ACC112 (cell line): Measurements from ENCODE around the gene PFN3.

Experiments used
- H2AFZ ChIP-seq: fragments of 200-600 bp; sonication (generic); one replicate; pipeline ENCODE4 v1.6.0; 2017; ENCODE audit warnings: antibody characterized with exemption, low read length; ENCODE audit not compliant: unreplicated experiment
- H3K27ac ChIP-seq: fragments of 200-600 bp; sonication (generic); 2 replicates; pipeline ENCODE4 v1.5.1; 2014; ENCODE audit warnings: low read depth, mild to moderate bottlenecking, antibody characterized with exemption, low read length, moderate library complexity
- H3K27me3 ChIP-seq: fragments of 200-600 bp; sonication (generic); 2 replicates; pipeline ENCODE4 v1.6.1; 2014; ENCODE audit warnings: mild to moderate bottlenecking, antibody characterized with exemption, low read length, moderate library complexity, mixed read lengths; ENCODE audit not compliant: insufficient read depth
- H3K36me3 ChIP-seq: fragments of 200-600 bp; sonication (generic); 2 replicates; pipeline ENCODE4 v1.6.1; 2016; ENCODE audit warnings: mild to moderate bottlenecking, antibody characterized with exemption, low read length, moderate library complexity, mixed read lengths; ENCODE audit not compliant: insufficient read depth
- H3K4me1 ChIP-seq: fragments of 200-600 bp; sonication (generic); one replicate; pipeline ENCODE4 v1.6.1; 2016; ENCODE audit warnings: low read length, mixed read lengths; ENCODE audit not compliant: insufficient read depth, unreplicated experiment, control insufficient read depth
- H3K4me3 ChIP-seq: fragments of 200-600 bp; sonication (generic); 2 replicates; pipeline ENCODE4 v1.5.1; 2014; ENCODE audit warnings: mild to moderate bottlenecking, low read depth, low read length
- H3K79me2 ChIP-seq: fragments of 200-600 bp; sonication (generic); one replicate; pipeline ENCODE4 v1.6.0; 2016; ENCODE audit warnings: low read length; ENCODE audit not compliant: control insufficient read depth, unreplicated experiment, insufficient read depth

The PFN3 gene

DNA sequence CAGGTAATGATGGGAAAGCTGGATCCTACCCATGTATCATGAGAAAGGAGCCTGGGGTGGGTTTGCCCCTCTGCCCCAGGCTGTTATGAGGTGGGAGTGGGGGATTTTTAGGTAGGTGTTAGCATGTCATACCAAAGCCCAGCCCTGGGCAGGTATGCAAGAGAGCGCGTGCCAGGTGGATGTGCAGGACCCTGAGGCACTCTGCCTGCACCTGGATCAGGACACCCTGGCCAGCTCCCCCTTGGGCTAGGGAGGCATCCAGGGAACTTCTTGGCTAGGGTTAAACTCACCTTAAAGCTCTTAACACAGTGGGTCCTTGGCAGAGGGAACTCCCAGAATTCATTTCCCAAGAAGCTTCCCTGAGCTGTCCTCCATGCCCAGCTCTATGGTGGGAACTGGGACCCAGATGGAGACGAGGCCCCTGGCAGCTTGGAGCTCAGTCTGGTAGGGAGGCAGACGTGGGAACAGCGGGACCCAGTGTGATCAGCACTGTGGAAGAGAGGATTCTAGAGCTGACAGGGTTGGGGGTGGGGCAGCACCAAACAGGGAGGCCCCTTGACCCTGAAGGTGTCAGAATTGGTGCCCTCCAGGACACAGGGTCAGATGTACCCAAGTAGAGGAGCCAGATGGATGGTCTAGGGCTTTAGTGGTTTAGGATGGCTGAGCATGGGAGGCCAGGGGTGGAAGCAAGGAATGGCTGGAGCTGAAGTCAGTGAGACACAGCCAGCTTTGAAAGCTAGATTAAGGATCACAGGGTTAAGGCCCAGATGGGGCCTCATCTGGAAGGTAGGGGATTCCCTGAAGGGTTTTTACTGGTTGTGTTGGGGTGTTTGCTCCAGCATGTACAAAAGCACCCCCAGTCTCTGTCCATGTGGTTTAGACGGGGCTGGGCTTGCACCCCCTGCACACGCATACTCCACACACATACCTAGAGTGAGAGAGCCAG, 43.9 kb upstream of the PFN3 start:
- H3K4me3 ChIP-seq, result no peak overlapping the region
- H3K27ac ChIP-seq, result no peak overlapping the region
- H3K4me1 ChIP-seq, result peaks cover 11% of the 10 kb centered on the region
- H3K79me2 ChIP-seq, result peaks cover 3% of the 10 kb centered on the region
- no peak overlapping the region for H2AFZ ChIP-seq
- H3K27me3 ChIP-seq, result no peaks in the 10 kb centered on the region
- no peaks in the 10 kb centered on the region for H3K36me3 ChIP-seq

DNA sequence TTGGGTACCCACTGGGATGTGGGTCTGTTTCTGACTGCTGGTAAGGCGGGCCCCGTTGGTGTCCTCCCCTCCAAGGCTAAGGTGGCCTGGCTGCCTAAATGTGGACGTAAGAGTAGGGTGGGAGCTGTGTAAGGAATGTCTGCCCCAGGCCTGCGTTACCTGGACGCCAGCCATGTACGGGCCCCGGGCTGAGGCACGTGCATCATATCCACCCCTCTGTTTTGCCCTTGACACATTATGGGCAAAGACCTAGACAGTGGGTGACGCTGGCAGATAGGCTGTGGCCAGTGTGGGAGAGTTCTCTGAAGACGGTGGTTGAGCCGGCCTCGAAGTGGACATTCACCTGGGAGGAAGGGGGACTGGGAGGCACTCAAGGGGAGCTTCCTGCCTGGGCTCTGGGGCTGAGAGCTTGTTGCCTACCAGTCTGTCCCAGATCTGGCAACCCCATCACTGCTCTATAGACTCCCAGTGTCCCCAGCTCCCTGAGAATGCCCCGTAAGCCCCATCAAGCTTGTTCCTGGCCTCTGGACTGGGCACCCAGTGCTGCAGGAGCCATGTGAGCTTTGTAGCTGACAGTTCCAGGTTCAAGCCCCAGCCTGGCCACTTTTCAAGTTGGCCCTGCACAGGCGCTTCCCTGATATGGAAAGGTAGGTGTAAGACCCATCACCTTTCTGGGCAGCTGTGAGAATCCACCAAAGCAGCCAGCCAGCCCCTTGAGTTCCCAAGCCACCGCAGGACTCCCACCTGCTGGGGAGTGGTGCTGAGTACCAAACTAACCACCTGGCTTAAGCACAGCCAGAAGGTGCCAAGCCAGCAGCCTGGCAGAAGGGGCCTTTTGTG, 42.9 kb upstream of the PFN3 start:
- H3K27ac ChIP-seq, result no peak overlapping the region
- no peaks in the 10 kb centered on the region for H3K36me3 ChIP-seq
- H3K27me3 ChIP-seq, result no peaks in the 10 kb centered on the region
- no peak overlapping the region for H3K4me3 ChIP-seq
- H2AFZ ChIP-seq, result no peak overlapping the region
- no peaks in the 10 kb centered on the region for H3K79me2 ChIP-seq
- peaks cover 4% of the 10 kb centered on the region for H3K4me1 ChIP-seq

DNA sequence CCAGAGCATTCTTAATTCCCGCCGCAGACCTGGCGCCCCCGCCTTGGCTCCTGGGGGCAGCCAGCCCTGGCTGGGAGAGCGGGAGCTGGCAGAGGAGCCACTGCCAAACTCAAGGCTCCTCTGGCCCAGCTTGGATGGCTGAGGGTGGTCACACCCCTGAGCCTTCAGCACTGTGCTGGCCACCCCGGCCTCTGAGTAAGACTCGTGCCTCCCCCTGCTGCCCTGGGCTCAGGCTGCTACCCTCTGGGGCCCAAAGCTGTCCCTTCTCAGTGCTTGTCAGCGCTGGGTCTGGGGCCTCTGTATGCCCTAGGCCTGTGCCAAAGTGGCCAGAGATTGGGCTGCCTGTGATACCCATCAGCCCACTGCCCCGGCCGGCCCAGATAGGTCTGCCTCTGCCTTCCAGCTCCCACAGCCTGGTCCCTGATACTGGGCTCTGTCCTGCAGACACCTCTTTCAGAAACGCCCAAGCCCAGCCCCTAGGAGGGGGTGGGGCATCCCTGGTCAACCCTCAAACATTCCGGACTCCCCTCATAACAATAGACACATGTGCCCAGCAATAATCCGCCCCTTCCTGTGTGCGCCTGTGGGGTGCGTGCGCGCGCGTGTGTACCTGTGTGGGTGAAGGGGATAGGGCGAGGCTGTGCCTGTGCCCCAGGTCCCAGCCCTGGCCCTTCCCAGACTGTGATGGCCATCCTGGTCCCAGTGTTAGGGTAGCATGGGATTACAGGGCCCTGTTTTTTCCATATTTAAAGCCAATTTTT, 41.8 kb upstream of the PFN3 start:
- no peaks in the 10 kb centered on the region for H3K4me1 ChIP-seq
- H3K4me3 ChIP-seq, result no peak overlapping the region
- no peaks in the 10 kb centered on the region for H3K27me3 ChIP-seq
- H3K36me3 ChIP-seq, result no peaks in the 10 kb centered on the region
- H3K27ac ChIP-seq, result no peak overlapping the region
- no peak overlapping the region for H2AFZ ChIP-seq
- no peaks in the 10 kb centered on the region for H3K79me2 ChIP-seq

DNA sequence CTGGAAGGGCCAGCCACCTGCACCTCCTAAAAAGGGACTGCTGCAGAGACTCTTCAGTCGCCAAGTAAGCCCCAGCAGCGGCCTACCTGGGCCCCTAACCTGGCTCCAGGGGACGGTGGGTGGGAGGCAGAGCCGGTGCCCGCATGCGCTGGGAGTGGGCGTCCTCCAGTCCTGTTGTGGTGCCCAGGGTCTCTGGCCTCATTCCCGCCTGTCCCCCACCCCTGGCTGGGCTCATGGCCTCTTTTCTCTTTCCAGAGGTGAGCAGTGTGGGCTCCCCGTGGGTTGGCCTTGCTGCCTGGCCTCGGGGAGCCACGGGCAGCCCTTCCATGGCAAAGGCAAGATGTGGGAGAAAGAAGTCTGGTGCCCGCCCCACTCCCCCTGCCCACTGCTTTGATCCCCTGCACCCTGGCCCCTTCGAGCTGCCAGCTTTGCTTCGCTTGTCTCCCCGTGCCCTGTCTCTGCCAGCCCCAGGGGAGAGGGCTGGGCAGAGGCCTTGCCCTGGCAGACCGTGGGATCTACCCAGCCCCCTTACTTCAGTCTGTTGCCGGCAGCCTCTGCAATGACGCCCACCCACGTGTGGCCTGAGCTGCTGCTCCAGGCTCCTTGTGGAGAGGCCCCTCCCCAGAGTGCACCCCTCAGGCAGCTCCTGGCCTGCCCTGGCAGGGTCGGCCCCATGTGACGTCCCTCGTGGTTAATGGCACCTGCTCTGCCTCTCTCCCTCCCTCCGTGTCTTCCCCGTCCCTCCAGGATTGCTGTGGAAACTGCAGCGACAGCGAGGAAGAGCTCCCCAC, 40.7 kb upstream of the PFN3 start:
- H3K27ac ChIP-seq, result no peak overlapping the region
- H3K27me3 ChIP-seq, result no peaks in the 10 kb centered on the region
- H2AFZ ChIP-seq, result no peak overlapping the region
- H3K79me2 ChIP-seq, result no peaks in the 10 kb centered on the region
- no peaks in the 10 kb centered on the region for H3K36me3 ChIP-seq
- no peak overlapping the region for H3K4me3 ChIP-seq
- H3K4me1 ChIP-seq, result no peaks in the 10 kb centered on the region

DNA sequence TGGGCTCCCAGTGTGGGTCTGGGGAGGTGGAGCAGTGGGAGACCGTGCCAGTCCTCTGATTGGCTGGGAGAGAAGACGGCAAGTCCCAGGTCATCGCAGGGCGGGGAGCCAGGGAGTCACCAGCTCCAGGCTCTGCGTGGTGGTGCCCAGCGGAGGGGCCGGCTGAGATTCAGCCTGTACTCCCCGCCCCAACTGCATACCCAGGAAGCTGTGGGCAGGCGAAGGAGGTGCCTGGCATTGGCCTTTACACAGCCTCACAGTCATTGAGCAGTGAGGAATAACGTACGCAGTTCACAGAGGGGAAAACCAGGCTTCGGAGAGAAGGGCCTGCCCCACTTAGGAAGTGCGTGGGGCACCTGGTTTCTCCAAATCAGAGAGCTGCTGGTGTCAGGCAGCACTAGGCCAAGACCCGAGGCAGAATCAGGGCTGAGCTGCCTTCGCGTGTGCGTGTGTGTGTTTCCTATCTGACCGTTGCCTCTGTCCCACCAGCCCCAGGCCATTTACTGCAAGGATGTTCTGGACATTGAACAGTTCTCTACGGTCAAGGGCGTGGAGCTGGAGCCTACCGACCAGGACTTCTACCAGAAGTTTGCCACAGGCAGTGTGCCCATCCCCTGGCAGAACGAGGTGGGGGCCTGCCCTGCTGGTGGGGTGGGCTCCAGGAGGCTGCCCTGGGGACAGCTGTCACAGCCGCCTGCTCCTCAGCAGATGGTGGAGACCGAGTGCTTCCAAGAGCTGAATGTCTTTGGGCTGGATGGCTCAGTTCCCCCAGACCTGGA, 39.9 kb upstream of the PFN3 start:
- Histone ChIP-seq H3K79me2 (no peaks in the 10 kb centered on the region), H3K4me1 (no peaks in the 10 kb centered on the region), H3K36me3 (peaks cover 3% of the 10 kb centered on the region; the same call in 1 of the 2 replicates), H3K27me3 (no peaks in the 10 kb centered on the region), H3K27ac (no peak overlapping the region), H2AFZ (no peak overlapping the region), H3K4me3 (no peak overlapping the region)

DNA sequence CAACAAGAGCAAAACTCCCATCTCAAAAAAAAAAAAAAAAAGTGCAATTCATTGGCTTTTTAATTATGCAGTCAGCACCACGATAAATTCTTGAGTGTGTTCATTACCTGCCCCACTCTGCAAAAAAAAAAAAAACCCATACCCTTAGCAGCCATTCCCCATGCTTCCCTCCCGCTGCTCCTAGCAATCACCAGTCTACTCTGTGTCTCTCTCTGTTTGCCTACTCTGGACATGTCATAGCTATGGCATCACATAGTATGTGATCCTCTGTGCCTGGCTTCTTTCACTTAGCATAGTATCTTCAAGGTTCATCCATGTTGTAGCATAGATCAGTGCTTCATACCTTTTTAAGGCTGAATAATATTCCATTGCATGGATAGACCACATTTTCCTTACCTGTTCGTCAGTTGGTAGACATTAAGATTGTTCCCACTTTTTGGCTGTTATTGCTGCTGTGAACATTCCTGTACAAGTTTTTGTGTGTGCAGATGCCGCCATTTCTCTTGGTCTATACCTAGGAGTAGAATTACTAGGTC, 39.1 kb upstream of the PFN3 start:
- Histone ChIP-seq H3K27me3 (no peaks in the 10 kb centered on the region), H3K4me1 (no peaks in the 10 kb centered on the region), H3K36me3 (peaks cover 3% of the 10 kb centered on the region; the same call in 1 of the 2 replicates), H3K79me2 (no peaks in the 10 kb centered on the region), H3K4me3 (no peak overlapping the region), H2AFZ (no peak overlapping the region), H3K27ac (no peak overlapping the region)

DNA sequence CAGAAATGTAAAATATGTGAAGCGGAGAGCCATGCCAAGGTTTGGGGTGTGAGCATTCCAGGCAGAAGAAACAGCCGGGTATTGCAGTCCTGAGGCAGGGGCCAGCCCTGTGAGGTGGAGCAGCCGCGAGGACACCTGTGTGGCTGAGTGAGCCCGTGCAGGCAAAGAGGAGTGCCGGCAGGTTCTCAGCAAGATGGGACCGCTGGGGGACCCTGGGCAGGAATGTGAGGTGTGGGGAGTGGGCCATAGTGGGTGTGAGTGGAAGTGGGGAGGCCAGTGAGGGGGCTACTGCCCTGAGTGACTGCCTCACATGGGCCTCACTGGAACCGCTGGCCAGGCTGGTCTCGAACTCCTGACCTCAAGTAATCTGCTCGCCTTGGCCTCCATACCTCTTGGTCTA, 38.0 kb upstream of the PFN3 start:
- Histone ChIP-seq H3K27me3 (no peaks in the 10 kb centered on the region), H3K4me3 (no peak overlapping the region), H3K4me1 (no peaks in the 10 kb centered on the region), H2AFZ (no peak overlapping the region), H3K27ac (no peak overlapping the region), H3K79me2 (no peaks in the 10 kb centered on the region), H3K36me3 (peaks cover 3% of the 10 kb centered on the region; the same call in 1 of the 2 replicates)

DNA sequence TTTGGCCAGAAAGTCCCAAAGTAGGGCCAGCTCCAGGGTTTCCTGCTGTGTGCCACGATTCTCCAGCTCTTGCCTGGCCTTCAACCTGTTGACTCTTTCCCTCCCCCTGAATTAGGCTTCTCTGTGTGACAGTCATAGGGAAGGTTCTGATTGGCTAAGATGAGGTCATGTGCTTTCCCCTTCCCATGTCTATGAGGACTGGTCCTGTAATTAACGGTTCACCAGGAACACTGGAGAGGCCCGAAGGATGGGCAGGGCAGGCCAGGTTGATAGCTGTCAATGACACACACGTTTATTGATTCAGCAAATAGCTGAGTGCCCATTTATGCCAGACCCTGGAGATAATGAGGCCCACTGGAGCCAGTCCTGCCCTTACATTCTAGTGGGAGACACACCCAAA, 37.2 kb upstream of the PFN3 start:
- no peak overlapping the region for H3K27ac ChIP-seq
- no peak overlapping the region for H3K4me3 ChIP-seq
- H3K36me3 ChIP-seq, result peaks cover 9% of the 10 kb centered on the region; the same call in 1 of the 2 replicates
- no peaks in the 10 kb centered on the region for H3K4me1 ChIP-seq
- H2AFZ ChIP-seq, result no peak overlapping the region
- no peaks in the 10 kb centered on the region for H3K27me3 ChIP-seq
- no peaks in the 10 kb centered on the region for H3K79me2 ChIP-seq

DNA sequence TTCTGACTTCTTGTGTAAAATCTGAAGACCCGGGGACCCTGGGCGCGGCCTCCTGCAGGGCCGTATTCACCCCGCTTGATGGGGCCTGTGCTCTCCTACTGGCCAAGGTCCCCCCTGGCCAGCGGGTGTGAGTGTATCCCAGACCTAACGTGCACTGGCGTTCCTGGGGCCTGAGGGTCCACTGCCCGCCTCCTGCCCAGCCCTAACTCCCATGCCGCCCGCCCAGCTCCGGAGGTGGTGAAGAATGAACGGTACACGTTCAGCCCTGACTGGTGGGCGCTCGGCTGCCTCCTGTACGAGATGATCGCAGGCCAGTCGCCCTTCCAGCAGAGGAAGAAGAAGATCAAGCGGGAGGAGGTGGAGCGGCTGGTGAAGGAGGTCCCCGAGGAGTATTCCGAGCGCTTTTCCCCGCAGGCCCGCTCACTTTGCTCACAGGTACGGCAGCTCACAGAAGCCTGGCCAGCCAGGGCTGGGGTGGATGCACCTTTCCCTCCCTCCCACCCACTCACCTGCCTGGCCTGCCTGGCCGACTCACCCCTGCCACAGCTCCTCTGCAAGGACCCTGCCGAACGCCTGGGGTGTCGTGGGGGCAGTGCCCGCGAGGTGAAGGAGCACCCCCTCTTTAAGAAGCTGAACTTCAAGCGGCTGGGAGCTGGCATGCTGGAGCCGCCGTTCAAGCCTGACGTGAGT, 35.5 kb upstream of the PFN3 start:
- no peak overlapping the region for H3K4me3 ChIP-seq
- H3K79me2 ChIP-seq, result no peaks in the 10 kb centered on the region

More for the DNA sequence above, 35.5 kb upstream of the PFN3 start:
- Histone ChIP-seq H3K27me3 (no peaks in the 10 kb centered on the region), H3K4me1 (no peaks in the 10 kb centered on the region), H2AFZ (no peak overlapping the region), H3K36me3 (peaks cover 9% of the 10 kb centered on the region; the same call in 1 of the 2 replicates), H3K27ac (no peak overlapping the region)
